Mesenchymal stem cell (in vitro differentiated cells and primary cell): ENCODE results near the gene TOMM40.
A peak's percentile ranks its signal among the peaks of the same experiment; 100 is the strongest.

Experiments
- DNase-seq: peaks from one replicate; pipeline ENCODE4 v3.0.0-alpha.2; 2013
- H2AFZ ChIP-seq: one replicate; pipeline ENCODE4 v1.6.1; 2013; ENCODE audit warnings: low read depth, mild to moderate bottlenecking, control low read depth, inconsistent platforms, low read length, moderate library complexity
- H2AK5ac ChIP-seq: 2 replicates; pipeline ENCODE4 v1.6.1; 2013; ENCODE audit warnings: low read length, moderate library complexity, mild to moderate bottlenecking, inconsistent platforms; ENCODE audit not compliant: severe bottlenecking
- H2BK120ac ChIP-seq: one replicate; pipeline ENCODE4 v1.6.1; 2013; ENCODE audit warnings: low read depth, mild to moderate bottlenecking, inconsistent platforms, low read length, moderate library complexity
- H2BK12ac ChIP-seq, 2 experiments: one replicate each; pipeline ENCODE4 v1.6.1; 2013; ENCODE audit warnings: inconsistent platforms in 2 of 2, low read length in 2 of 2, mild to moderate bottlenecking in 2 of 2, moderate library complexity in 2 of 2, control low read depth in 1 of 2
- H2BK15ac ChIP-seq: one replicate; pipeline ENCODE4 v1.6.1; 2013; ENCODE audit warnings: mild to moderate bottlenecking, low read depth, inconsistent platforms; ENCODE audit not compliant: poor library complexity, severe bottlenecking
- H2BK5ac ChIP-seq: 2 replicates; pipeline ENCODE4 v1.6.1; 2013; ENCODE audit warnings: low read depth, mild to moderate bottlenecking, low read length, control low read depth, inconsistent platforms; ENCODE audit not compliant: poor library complexity, severe bottlenecking
- H3K14ac ChIP-seq, 2 experiments: one replicate each; pipeline ENCODE4 v1.6.1; 2013; ENCODE audit warnings: inconsistent platforms in 2 of 2, low read length in 2 of 2, control low read depth in 1 of 2, mild to moderate bottlenecking in 1 of 2, moderate library complexity in 1 of 2
- H3K18ac ChIP-seq, 2 experiments: one replicate each; pipeline ENCODE4 v1.6.1; 2013; ENCODE audit warnings: inconsistent platforms in 2 of 2, low read length in 2 of 2, control low read depth in 1 of 2, low read depth in 1 of 2, mild to moderate bottlenecking in 1 of 2
- H3K23ac ChIP-seq, 2 experiments: one replicate each; pipeline ENCODE4 v1.6.1; 2013; ENCODE audit warnings: inconsistent platforms in 2 of 2, low read length in 2 of 2, mild to moderate bottlenecking in 2 of 2, moderate library complexity in 2 of 2, control low read depth in 1 of 2
- H3K27ac ChIP-seq: 2 replicates; pipeline ENCODE4 v1.5.1; 2013; ENCODE audit warnings: mild to moderate bottlenecking, moderate library complexity, low read length, control low read depth, inconsistent platforms; ENCODE audit not compliant: poor library complexity, severe bottlenecking
- H3K27me3 ChIP-seq, 2 experiments: 2 replicates each; pipeline versions ENCODE4 v1.6.1 to v1.7.0; 2013; ENCODE audit warnings: low read length in 2 of 2, mild to moderate bottlenecking in 2 of 2, moderate library complexity in 2 of 2, control low read depth in 1 of 2, inconsistent platforms in 1 of 2; ENCODE audit not compliant: control insufficient read depth in 1 of 2, insufficient read depth in 1 of 2
- H3K36me3 ChIP-seq, 2 experiments: 2 replicates each; pipeline versions ENCODE4 v1.6.1 to v1.7.0; 2013; ENCODE audit warnings: low read length in 2 of 2, control low read depth in 1 of 2, inconsistent platforms in 1 of 2, low read depth in 1 of 2, mild to moderate bottlenecking in 1 of 2; ENCODE audit not compliant: insufficient read depth in 2 of 2, control insufficient read depth in 1 of 2
- H3K4ac ChIP-seq, 2 experiments: one replicate each; pipeline ENCODE4 v1.6.1; 2013; ENCODE audit warnings: inconsistent platforms in 2 of 2, low read length in 2 of 2, mild to moderate bottlenecking in 2 of 2, moderate library complexity in 2 of 2, control low read depth in 1 of 2, low read depth in 1 of 2
- H3K4me1 ChIP-seq: 2 replicates; pipeline ENCODE4 v1.6.1; 2013; ENCODE audit warnings: low read depth, low read length, control low read depth; ENCODE audit not compliant: control insufficient read depth, insufficient read depth
- H3K4me2 ChIP-seq: 2 replicates; pipeline ENCODE4 v1.6.1; 2013; ENCODE audit warnings: low read length, mild to moderate bottlenecking, inconsistent platforms; ENCODE audit not compliant: poor library complexity, severe bottlenecking
- H3K4me3 ChIP-seq, 2 experiments: 2 replicates each; pipeline versions ENCODE4 v1.5.1 to v1.7.0; 2013; ENCODE audit warnings: low read length in 2 of 2, mild to moderate bottlenecking in 2 of 2, control low read depth in 1 of 2, low read depth in 1 of 2; ENCODE audit not compliant: insufficient read depth in 1 of 2
- H3K79me1 ChIP-seq: replicated peaks from 2 replicates; pipeline ENCODE4 v1.6.1; 2013; ENCODE audit warnings: mild to moderate bottlenecking, control low read depth, low read length, inconsistent platforms; ENCODE audit not compliant: poor library complexity, severe bottlenecking
- H3K9ac ChIP-seq: 2 replicates; pipeline ENCODE4 v1.7.0; 2013; ENCODE audit warnings: mild to moderate bottlenecking, low read length, moderate library complexity
- H3K9me3 ChIP-seq: 2 replicates; pipeline ENCODE4 v1.7.0; 2013; ENCODE audit warnings: mild to moderate bottlenecking, low read length; ENCODE audit not compliant: control insufficient read depth
- H4K8ac ChIP-seq: one replicate; pipeline ENCODE4 v1.6.1; 2013; ENCODE audit warnings: inconsistent platforms, mild to moderate bottlenecking, low read length, moderate library complexity
- H4K91ac ChIP-seq: one replicate; pipeline ENCODE4 v1.6.1; 2013; ENCODE audit warnings: mild to moderate bottlenecking, low read length, inconsistent platforms
- WGBS: methylation state at CpG from one replicate; pipeline ENCODE4 v1.1.7; 2013; ENCODE audit warnings: mixed read lengths; 5-methylcytosine and 5-hydroxymethylcytosine counted together

TOMM40 gene

GRCh38 chr19:44848812-44849447 is 42.1 kb upstream of the TOMM40 start:
- Histone ChIP-seq H2BK12ac (peak overlapping the region in 1 of 2 experiments; percentile 59), H3K27ac (peak overlapping the region; percentile 98), H3K4ac (peak overlapping the region in 1 of 2 experiments; percentile 75), H3K4me2 (peak overlapping the region; percentile 71), H2BK120ac (peak overlapping the region; percentile 3), H3K9me3 (no peaks in the 10 kb centered on the region), H2AFZ (no peak overlapping the region), H3K79me1 (no peaks in the 10 kb centered on the region), H4K91ac (peak overlapping the region; percentile 5), H2BK5ac (no peak overlapping the region), H2AK5ac (peak overlapping the region; percentile 49), H2BK15ac (peak overlapping the region; percentile 9), H3K9ac (peak overlapping the region; percentile 98), H3K27me3 (no peaks in the 10 kb centered on the region), H4K8ac (peak overlapping the region; percentile 20), H3K36me3 (peaks cover 0 to 18% of the 10 kb centered on the region in 2 experiments), H3K23ac (peak overlapping the region in 1 of 2 experiments; percentile 75), H3K14ac (peak overlapping the region in 1 of 2 experiments; percentile 96), H3K18ac (peak overlapping the region; percentile 15 to 86), H3K4me1 (peaks cover 34% of the 10 kb centered on the region), H3K4me3 (peak overlapping the region; percentile 95)
- 3% methylated on average over 15 of the region's 18 CpGs for WGBS
- DNase-seq: peak; percentile 53

GRCh38 chr19:44850641-44851109 is 40.4 kb upstream of the TOMM40 start:
- H3K36me3 ChIP-seq: peaks cover 0 to 25% of the 10 kb centered on the region in 2 experiments
- H3K9ac ChIP-seq: no peak overlapping the region
- peak overlapping the region in 1 of 2 experiments; percentile 70 for H3K23ac ChIP-seq
- H4K91ac ChIP-seq: no peak overlapping the region
- H3K4me1 ChIP-seq: peaks cover 28% of the 10 kb centered on the region
- WGBS: 63% methylated on average over 8 of the region's 8 CpGs
- H2BK15ac ChIP-seq: no peak overlapping the region
- no peak overlapping the region for H2BK120ac ChIP-seq
- DNase-seq: no peak
- H3K4me3 ChIP-seq: no peak overlapping the region
- no peak overlapping the region for H3K4me2 ChIP-seq
- H2BK12ac ChIP-seq: no peak overlapping the region
- peaks cover 1% of the 10 kb centered on the region for H3K79me1 ChIP-seq
- peak overlapping the region; percentile 27 for H2AK5ac ChIP-seq
- H3K27me3 ChIP-seq: no peaks in the 10 kb centered on the region
- no peak overlapping the region for H3K27ac ChIP-seq
- H3K18ac ChIP-seq: peak overlapping the region in 1 of 2 experiments; percentile 68
- peak overlapping the region in 1 of 2 experiments; percentile 87 for H3K14ac ChIP-seq
- no peak overlapping the region for H4K8ac ChIP-seq
- H3K9me3 ChIP-seq: no peaks in the 10 kb centered on the region
- no peak overlapping the region for H2AFZ ChIP-seq
- no peak overlapping the region for H2BK5ac ChIP-seq
- H3K4ac ChIP-seq: peak overlapping the region in 1 of 2 experiments; percentile 10

DNA sequence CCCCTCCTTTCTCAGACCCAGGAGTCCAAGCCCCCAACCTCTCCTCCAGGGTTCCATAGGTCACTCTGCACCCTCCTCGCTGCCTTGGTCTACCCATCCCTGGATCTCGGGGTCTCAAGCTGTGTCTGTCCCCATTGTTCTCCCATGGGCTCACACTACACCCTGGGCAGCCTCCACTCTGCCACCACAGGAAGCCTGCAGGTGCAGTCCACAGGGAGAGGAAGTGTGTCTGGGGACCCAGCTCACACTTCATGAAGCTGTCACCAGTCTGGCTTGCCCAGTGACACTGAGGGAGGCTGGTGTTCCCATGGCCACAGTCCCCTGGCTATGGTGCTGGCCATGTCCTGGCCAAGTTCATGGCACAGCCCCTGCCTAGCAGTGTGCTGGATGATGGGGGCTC is 39.6 kb upstream of the TOMM40 start:
- Histone ChIP-seq H3K36me3 (peaks cover 0 to 27% of the 10 kb centered on the region in 2 experiments), H2AK5ac (no peak overlapping the region), H3K4me2 (no peak overlapping the region), H3K4ac (no peak overlapping the region), H3K9me3 (no peaks in the 10 kb centered on the region), H2BK120ac (no peak overlapping the region), H3K4me3 (no peak overlapping the region), H2AFZ (no peak overlapping the region), H3K9ac (no peak overlapping the region), H2BK12ac (no peak overlapping the region), H2BK15ac (no peak overlapping the region), H3K4me1 (peaks cover 31% of the 10 kb centered on the region), H3K23ac (peak overlapping the region in 1 of 2 experiments; percentile 46), H4K8ac (no peak overlapping the region), H3K14ac (peak overlapping the region in 1 of 2 experiments; percentile 53), H3K27me3 (no peaks in the 10 kb centered on the region), H3K79me1 (peaks cover 3% of the 10 kb centered on the region), H4K91ac (no peak overlapping the region), H3K18ac (no peak overlapping the region), H2BK5ac (no peak overlapping the region), H3K27ac (no peak overlapping the region)
- no peak for DNase-seq
- WGBS: 97% methylated on average over 2 of the region's 2 CpGs

- 100% methylated on average over 1 of the region's 1 CpG for WGBS
- H3K9me3 ChIP-seq: no peaks in the 10 kb centered on the region
- no peak overlapping the region for H3K4ac ChIP-seq
- no peak overlapping the region for H3K9ac ChIP-seq
- no peak for DNase-seq
- peaks cover 26% of the 10 kb centered on the region for H3K4me1 ChIP-seq
- H3K4me2 ChIP-seq: no peak overlapping the region
- no peak overlapping the region for H2BK120ac ChIP-seq
- H3K23ac ChIP-seq: no peak overlapping the region
- H3K14ac ChIP-seq: no peak overlapping the region
- H3K27me3 ChIP-seq: no peaks in the 10 kb centered on the region
- no peak overlapping the region for H3K27ac ChIP-seq
- no peak overlapping the region for H3K18ac ChIP-seq
- peaks cover 0 to 39% of the 10 kb centered on the region in 2 experiments for H3K36me3 ChIP-seq
- no peak overlapping the region for H4K91ac ChIP-seq
- no peak overlapping the region for H3K4me3 ChIP-seq
- H2BK12ac ChIP-seq: no peak overlapping the region
- H4K8ac ChIP-seq: no peak overlapping the region
- H2BK5ac ChIP-seq: no peak overlapping the region
- no peak overlapping the region for H2BK15ac ChIP-seq
- H2AK5ac ChIP-seq: no peak overlapping the region
- no peak overlapping the region for H2AFZ ChIP-seq
- H3K79me1 ChIP-seq: peaks cover 10% of the 10 kb centered on the region
Observed at GRCh38 chr19:44855606-44856005, 35.4 kb upstream of the TOMM40 start.
